Measurements from ENCODE around the gene CDH6.

The CDH6 gene

GRCh38 chr5:31362931-31363568 lies 169.6 kb downstream of the CDH6 start:
- no peak overlapping the region for H3K4me3 ChIP-seq (ENCODE audit: low read depth, low read length)
- TF ChIP-seq CTCF (IDR thresholded peaks at IDR 0.05; ENCODE audit: low read depth, low read length) = no peak

DNA sequence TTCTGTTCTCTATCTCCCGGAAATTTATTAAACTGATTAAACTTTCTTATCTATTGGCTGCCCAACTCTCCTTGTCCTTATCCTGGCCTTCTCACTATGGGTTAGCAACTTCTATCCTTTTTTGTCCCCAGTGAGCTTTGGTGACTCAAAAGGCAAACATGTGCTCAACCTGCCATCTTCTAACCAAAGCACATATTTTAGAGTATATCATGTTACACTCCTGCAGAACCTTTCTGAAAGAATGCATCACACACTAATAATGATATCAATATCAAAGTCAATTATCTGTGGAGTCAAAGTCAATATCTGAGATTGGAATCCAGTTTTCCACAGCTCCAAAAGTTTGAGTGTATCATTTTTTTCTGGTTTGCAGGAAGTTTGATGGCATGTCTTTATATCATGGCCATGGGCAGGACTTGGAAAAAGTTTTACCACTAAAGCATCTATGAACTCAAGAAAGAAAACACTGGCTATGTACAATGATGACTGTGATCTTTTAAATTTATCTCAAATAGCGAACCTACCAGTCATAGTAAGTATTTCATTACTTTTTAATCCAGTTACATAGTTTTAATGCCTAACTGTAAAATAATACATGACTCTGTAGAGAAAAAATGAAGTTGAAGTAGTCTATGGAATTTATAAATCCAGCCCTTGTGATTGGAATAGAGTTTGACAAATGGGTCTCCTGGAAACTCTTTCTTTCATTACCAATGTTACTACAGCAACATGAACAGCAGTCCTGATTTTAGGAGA lies 171.6 kb downstream of the CDH6 start:
- H3K4me3 ChIP-seq (ENCODE audit: low read depth, low read length) = no peak overlapping the region

DNA sequence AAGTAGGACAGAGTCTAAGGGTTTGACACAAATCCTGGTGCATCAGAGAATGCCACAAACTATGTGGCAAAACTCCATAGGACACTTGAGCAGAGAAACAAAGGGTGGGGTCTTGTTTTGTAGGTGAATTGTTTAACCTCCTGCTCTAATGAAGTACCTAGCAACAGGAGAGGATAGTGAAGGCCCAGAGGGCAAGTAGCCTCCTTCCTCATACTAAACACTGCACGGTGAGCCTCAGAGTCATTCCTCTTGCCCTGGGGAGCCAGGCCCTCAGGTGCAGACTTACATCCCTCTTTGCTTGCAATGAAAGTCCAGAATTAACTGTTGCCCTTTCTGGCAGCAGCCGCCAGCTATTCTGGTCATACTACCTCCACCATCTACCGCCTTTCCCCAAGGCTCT lies 172.3 kb downstream of the CDH6 start:
- no peak for TF ChIP-seq CTCF (IDR thresholded peaks at IDR 0.05; ENCODE audit: low read depth, low read length)

More for the DNA sequence above, 171.6 kb downstream of the CDH6 start:
- TF ChIP-seq CTCF (IDR thresholded peaks at IDR 0.05; ENCODE audit: low read depth, low read length) = no peak

DNA sequence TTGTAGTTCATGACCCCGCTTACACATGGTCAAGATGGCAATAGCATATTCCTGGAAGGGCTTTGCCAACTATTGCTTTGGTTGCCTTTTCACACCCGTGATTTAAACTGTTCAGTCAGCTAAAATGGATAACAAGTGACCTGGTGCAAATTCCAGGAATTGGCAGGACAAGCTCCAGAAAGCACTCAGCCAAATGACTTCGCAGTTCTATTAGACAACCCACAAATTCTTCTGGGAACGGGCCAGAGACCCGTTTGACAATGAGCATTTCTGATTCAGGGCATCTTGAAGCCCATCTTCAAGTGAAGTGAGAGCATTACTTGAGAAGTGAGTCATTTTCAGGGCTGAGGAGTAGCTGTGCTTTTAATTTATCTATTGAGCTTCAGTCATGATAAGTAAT lies 173.5 kb downstream of the CDH6 start:
- H3K4me3 ChIP-seq (ENCODE audit: low read depth, low read length) = no peak overlapping the region
- TF ChIP-seq CTCF (IDR thresholded peaks at IDR 0.05; ENCODE audit: low read depth, low read length) = no peak

More for the DNA sequence above, 172.3 kb downstream of the CDH6 start:
- H3K4me3 ChIP-seq (ENCODE audit: low read depth, low read length) = no peak overlapping the region

DNA sequence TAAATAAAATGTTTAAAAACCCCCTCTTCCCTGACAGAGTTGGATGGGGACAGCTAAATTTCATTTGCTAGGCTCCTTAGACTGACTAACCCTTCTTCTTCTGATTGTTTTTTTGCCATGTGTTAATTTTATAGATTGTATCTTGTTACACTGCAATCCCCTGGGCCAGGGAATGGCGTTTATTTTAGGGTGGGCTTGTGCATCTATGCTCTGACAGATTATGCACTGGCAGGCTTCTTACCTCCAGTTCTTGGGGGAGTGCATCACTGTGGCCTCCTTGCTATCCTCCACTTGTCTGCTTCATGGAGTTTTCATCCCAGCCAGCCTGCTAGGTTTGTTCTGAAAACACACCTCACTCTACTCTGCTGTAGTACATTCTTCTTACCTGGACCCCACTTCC lies 178.6 kb downstream of the CDH6 start:
- H3K4me3 ChIP-seq (ENCODE audit: low read depth, low read length) = no peak overlapping the region
- TF ChIP-seq CTCF (IDR thresholded peaks at IDR 0.05; ENCODE audit: low read depth, low read length) = no peak

DNA sequence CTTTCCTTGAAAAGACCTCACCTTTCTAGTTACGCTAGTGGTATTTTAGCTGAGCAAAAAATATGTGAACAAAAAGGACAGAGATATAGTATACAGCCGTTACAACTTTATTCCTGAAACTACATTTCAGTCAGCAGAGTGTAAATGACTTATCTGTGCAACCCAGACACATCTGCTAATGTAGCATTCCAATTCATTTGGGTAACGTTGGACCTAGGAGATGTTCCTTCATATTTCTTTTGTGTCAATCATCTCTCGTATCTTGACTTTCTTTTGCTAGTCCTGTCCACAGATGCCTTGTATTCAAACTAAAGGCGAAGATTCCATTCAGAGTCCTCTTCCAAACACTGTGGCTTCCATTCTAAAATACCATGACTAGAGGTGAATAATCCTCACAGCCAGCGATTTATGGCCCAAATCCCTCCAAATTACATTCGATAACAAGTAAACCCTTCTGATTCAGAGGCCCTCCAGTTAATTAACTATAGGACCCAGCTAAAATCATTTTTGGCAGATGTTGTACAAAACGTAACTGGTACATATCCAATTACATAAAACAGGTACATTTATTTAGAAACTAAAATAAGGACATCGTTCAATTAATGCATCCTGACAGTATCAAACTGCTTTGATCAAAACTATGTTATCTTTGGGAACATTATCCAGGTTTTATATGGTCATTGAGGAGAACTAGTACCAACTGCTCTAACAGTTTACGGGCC lies 182.7 kb downstream of the CDH6 start:
- TF ChIP-seq CTCF (IDR thresholded peaks at IDR 0.05; ENCODE audit: low read depth, low read length) = no peak

More for the DNA sequence above, 182.7 kb downstream of the CDH6 start:
- no peak overlapping the region for H3K4me3 ChIP-seq (ENCODE audit: low read depth, low read length)
